ENCODE measurements around the gene KIAA1671.
A peak's percentile ranks its signal among the peaks of the same experiment; 100 is the strongest.

Gene KIAA1671

GRCh38 chr22:25077056-25077455 lies 124.5 kb downstream of the KIAA1671 start:
- DNase-seq (ENCODE audit: extremely low read depth, low read depth) = no peak
- TF ChIP-seq CTCF (IDR thresholded peaks at IDR 0.05; ENCODE audit: low read depth, low read length) = no peak

GRCh38 chr22:25077964-25078363 lies 125.4 kb downstream of the KIAA1671 start:
- no peak for DNase-seq (ENCODE audit: extremely low read depth, low read depth)
- no peak for TF ChIP-seq CTCF (IDR thresholded peaks at IDR 0.05; ENCODE audit: low read depth, low read length)

- TF ChIP-seq CTCF (IDR thresholded peaks at IDR 0.05; ENCODE audit: low read depth, low read length) = no peak
- no peak for DNase-seq (ENCODE audit: extremely low read depth, low read depth)
These were observed 126.1 kb downstream of the KIAA1671 start for GRCh38 chr22:25078591-25078990.

GRCh38 chr22:25080855-25081254 lies 128.3 kb downstream of the KIAA1671 start:
- no peak for DNase-seq (ENCODE audit: extremely low read depth, low read depth)
- TF ChIP-seq CTCF (IDR thresholded peaks at IDR 0.05; ENCODE audit: low read depth, low read length) = no peak

GRCh38 chr22:25081409-25081824 lies 128.9 kb downstream of the KIAA1671 start:
- DNase-seq (ENCODE audit: extremely low read depth, low read depth) = no peak
- peak; percentile 28 for TF ChIP-seq CTCF (IDR thresholded peaks at IDR 0.05; ENCODE audit: low read depth, low read length)

- DNase-seq (ENCODE audit: extremely low read depth, low read depth) = no peak
- no peak for TF ChIP-seq CTCF (IDR thresholded peaks at IDR 0.05; ENCODE audit: low read depth, low read length)
These were observed 129.6 kb downstream of the KIAA1671 start for GRCh38 chr22:25082096-25082495.

- DNase-seq (ENCODE audit: extremely low read depth, low read depth) = no peak
- no peak for TF ChIP-seq CTCF (IDR thresholded peaks at IDR 0.05; ENCODE audit: low read depth, low read length)
These were observed 130.7 kb downstream of the KIAA1671 start for GRCh38 chr22:25083056-25083806.

Measured in AG09319 (cell line).